ENCODE data around the gene GAB2.

GRCh38 chr11:78446210-78446609 is 28.6 kb upstream of the GAB2 start:
- TF ChIP-seq CTCF (conservative IDR thresholded peaks at IDR 0.05; ENCODE audit: low read depth, low read length), result no peak
- no peak for TF ChIP-seq RAD21 (IDR thresholded peaks at IDR 0.05; ENCODE audit: low read length)
- TF ChIP-seq POLR2A (IDR thresholded peaks at IDR 0.05; ENCODE audit: low read depth, low read length), result no peak
- TF ChIP-seq RFX5 (IDR thresholded peaks at IDR 0.05; ENCODE audit: low read depth, low read length), result no peak
- no peak for TF ChIP-seq MAFK (IDR thresholded peaks at IDR 0.05; ENCODE audit: low read depth, low read length)

Data from IMR-90 (cell line).